Measurements from ENCODE around the gene SYT14. TPM values are rescaled to one million over a fixed set of nuclear protein-coding genes. Genes with fewer than 3 reads are reported as not detected.
A peak's percentile ranks its signal among the peaks of the same experiment; 100 is the strongest.

Gene SYT14
- total and polyA plus RNA-seq, 2 of the 4 experiments (the other 2 are of a cell fraction) = 0.14 to 1.3 TPM

GRCh38 chr1:209900734-209901133 lies 37.3 kb upstream of the SYT14 start:
- Histone ChIP-seq H3K23ac (ENCODE audit: low read depth, low read length) (no peak overlapping the region), H2AK9ac (replicated peaks; ENCODE audit: low read depth, low read length, poor library complexity) (no peak overlapping the region), H2AK5ac (ENCODE audit: low read depth, low read length) (no peak overlapping the region), H3K9ac (ENCODE audit: low read depth, low read length) (no peak overlapping the region), H3K4me1 (ENCODE audit: control insufficient read depth, insufficient read depth, low read length) (peaks cover 3% of the 10 kb centered on the region), H4K5ac (ENCODE audit: low read depth, low read length) (no peak overlapping the region), H2BK5ac (ENCODE audit: low read depth, low read length, poor library complexity, severe bottlenecking) (no peak overlapping the region), H2AFZ (replicated peaks; ENCODE audit: low read length, poor library complexity) (peak overlapping the region; percentile 50), H3K9me1 (ENCODE audit: insufficient read depth, low read length) (peaks cover 9% of the 10 kb centered on the region), H2BK15ac (ENCODE audit: low read depth, low read length) (0 out of 3 replicates have a peak overlapping the region, but pooled peaks have one; percentile 52), H4K20me1 (ENCODE audit: insufficient read depth, low read length) (no peaks in the 10 kb centered on the region), H3K27ac (ENCODE audit: insufficient read depth, low read length) (no peak overlapping the region), H3K56ac (ENCODE audit: extremely low read depth, insufficient read depth, low read length) (no peak overlapping the region), H3K18ac (ENCODE audit: low read depth, low read length) (no peak overlapping the region), H3K9me3 (ENCODE audit: control insufficient read depth, insufficient read depth, low read length) (no peaks in the 10 kb centered on the region), H3K14ac (replicated peaks; ENCODE audit: low read depth, low read length) (no peak overlapping the region), H2BK20ac (ENCODE audit: low read depth, low read length) (peak overlapping the region; percentile 74; the same call in 1 of the 2 replicates), H2BK120ac (ENCODE audit: low read depth, low read length) (peak overlapping the region; percentile 55; the same call in 1 of the 2 replicates), H4K8ac (ENCODE audit: low read depth in 2 of 2, low read length in 2 of 2) (no peak overlapping the region), H3K79me1 (ENCODE audit: low read depth in 1 of 2, low read length in 2 of 2) (no peaks in the 10 kb centered on the region), H3K4ac (ENCODE audit: low read depth, low read length) (no peak overlapping the region), H3K27me3 (ENCODE audit: control insufficient read depth, insufficient read depth, low read length) (no peaks in the 10 kb centered on the region), H3K36me3 (ENCODE audit: control insufficient read depth, insufficient read depth, low read length) (no peaks in the 10 kb centered on the region), H3K4me2 (ENCODE audit: low read depth, low read length) (no peak overlapping the region; the same call in 1 of the 2 replicates), H3K4me3 (ENCODE audit: insufficient read depth, low read depth, low read length) (no peak overlapping the region), H4K91ac (ENCODE audit: insufficient read depth, low read depth, low read length) (no peak overlapping the region)
- POLR2A ChIA-PET (ENCODE audit: unreplicated experiment) = no interaction called here
- no CpG with 5 or more reads among the region's 1 CpG for WGBS, 2 experiments (ENCODE audit: extremely low coverage in 2 of 2, insufficient read length in 1 of 2)
- CTCF ChIA-PET = interaction anchor here (0.6 to 0.9 kb wide), 2 partner anchors 10 to 26 kb away, joined by 3 read pairs; no protein-coding TSS in a partner anchor
- TF ChIP-seq FOS (IDR thresholded peaks at IDR 0.05; ENCODE audit: low read depth, low read length) = peak; percentile 35; the same call in 1 of the 2 replicates
- no peak for TF ChIP-seq CHD1 (IDR thresholded peaks at IDR 0.05; ENCODE audit: low read depth, low read length)
- TF ChIP-seq MAFK (IDR thresholded peaks at IDR 0.05; ENCODE audit: low read depth, low read length) = peak; percentile 49
- DNase-seq (peak; percentile 77), ATAC-seq (ENCODE audit: low read depth) (peak; percentile 57)
- dilution Hi-C loops (cut with HindIII; ENCODE audit: low sequenced_read_pairs, unreplicated experiment) = no loop called here
- BruUV-seq (replicated peaks) = no TSS peak
- in situ Hi-C loops (cut with MboI; ENCODE audit: low sequenced_read_pairs) = no loop called here
- intact Hi-C loops (cut with micrococcal nuclease) = no loop called here
